ENCODE results near the gene WNT5B.
"Not testable (repeated sequence)": the region's sequence is repeated elsewhere in the genome, so short reads cannot be mapped to it uniquely, and the experiment has no call there.

Gene WNT5B

DNA sequence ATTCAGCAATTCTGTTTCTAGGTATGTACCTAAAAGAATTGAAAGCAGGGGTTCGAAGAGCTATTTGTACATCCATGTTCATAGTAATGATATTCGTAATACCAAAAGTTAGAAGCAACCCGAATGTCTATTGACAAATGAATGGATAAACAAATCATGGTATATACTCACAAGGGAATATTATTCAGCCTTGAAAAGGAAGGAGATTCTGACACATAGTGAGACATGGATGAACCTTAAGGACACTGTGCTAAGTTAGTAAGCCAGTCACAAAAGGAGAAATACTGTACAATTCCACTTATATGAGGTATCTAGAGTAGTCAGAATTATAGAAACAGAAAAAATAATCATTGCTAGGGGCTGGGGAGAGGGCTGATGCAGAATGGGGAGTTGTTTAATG lies 30.3 kb upstream of the WNT5B start:
- DNase-seq (ENCODE audit: low read depth in 2 of 2), result no peak

- not testable (repeated sequence) for DNase-seq (ENCODE audit: low read depth in 2 of 2)
Measured at GRCh38 chr12:1602706-1603105, 26.3 kb upstream of the WNT5B start.

GRCh38 chr12:1603269-1603993 lies 25.6 kb upstream of the WNT5B start:
- no peak for DNase-seq (ENCODE audit: low read depth in 2 of 2)

- no peak for DNase-seq (ENCODE audit: low read depth in 2 of 2)
Measured at GRCh38 chr12:1604464-1604863, 24.6 kb upstream of the WNT5B start.

GRCh38 chr12:1605129-1606020 lies 23.7 kb upstream of the WNT5B start:
- DNase-seq (ENCODE audit: low read depth in 2 of 2), result peak in 1 of 2 donors; percentile 34

DNA sequence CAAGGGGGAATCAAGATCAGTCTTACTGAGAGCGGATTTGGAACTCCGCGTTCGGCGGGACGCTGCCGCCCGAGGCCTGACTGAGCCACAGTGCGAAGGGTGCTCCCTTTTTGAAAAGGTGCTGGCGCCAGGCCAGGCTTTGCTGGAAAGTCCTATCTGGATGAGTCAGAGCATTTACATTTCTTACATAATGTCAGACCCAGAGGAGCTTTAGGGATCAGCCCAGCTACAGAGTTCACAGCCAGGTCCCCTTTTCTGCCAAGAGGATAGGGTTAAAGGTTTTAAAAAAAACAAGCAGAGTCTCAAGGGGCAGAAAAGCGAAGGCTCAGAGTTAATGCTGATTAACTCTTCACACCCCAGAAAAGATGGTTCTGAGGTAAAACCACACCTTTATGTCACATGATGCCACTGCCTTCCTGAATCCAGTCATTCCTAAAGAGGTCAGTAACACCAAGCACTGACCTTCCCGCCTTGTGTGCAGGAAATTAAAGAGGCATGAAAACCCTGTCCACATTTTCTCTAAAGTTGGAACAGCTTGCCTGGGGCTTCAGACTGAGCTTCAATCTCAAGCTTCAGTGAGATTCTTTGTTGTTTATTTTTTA lies 22.9 kb upstream of the WNT5B start:
- DNase-seq (ENCODE audit: low read depth in 2 of 2), result no peak

- DNase-seq (ENCODE audit: low read depth in 2 of 2), result no peak
Measured at GRCh38 chr12:1607940-1608712, 20.9 kb upstream of the WNT5B start.

GRCh38 chr12:1608713-1609119 lies 20.3 kb upstream of the WNT5B start:
- DNase-seq (ENCODE audit: low read depth in 2 of 2), result no peak

- DNase-seq (ENCODE audit: low read depth in 2 of 2), result no peak
Measured at GRCh38 chr12:1610072-1610643, 18.9 kb upstream of the WNT5B start.

GRCh38 chr12:1611803-1612572 lies 17.0 kb upstream of the WNT5B start:
- no peak for DNase-seq (ENCODE audit: low read depth in 2 of 2)

- no peak for DNase-seq (ENCODE audit: low read depth in 2 of 2)
Measured at GRCh38 chr12:1613860-1614259, 15.2 kb upstream of the WNT5B start.

DNA sequence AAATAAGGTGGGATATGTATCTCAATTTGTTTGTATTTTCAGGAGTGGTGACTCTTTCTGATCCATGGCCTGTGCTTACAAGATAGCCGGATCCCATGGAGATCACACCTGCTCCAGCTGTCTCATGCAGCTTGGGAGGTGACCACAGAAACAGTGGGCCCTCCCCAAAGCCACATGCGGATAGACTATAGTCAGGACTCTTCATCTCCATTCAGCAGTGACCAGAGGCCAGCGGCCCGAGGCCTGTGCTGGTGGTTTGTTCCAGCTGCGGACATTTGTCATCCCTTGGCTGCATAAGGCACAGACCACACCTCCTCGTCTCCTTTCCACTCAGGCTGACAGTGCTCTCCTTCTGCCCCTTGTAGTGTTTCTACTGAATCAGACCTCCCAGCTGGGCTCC lies 14.7 kb upstream of the WNT5B start:
- no peak for DNase-seq (ENCODE audit: low read depth in 2 of 2)

GRCh38 chr12:1616233-1617066 lies 12.6 kb upstream of the WNT5B start:
- no peak for DNase-seq (ENCODE audit: low read depth in 2 of 2)

GRCh38 chr12:1618489-1618888 lies 10.5 kb upstream of the WNT5B start:
- DNase-seq (ENCODE audit: low read depth in 2 of 2), result no peak

DNA sequence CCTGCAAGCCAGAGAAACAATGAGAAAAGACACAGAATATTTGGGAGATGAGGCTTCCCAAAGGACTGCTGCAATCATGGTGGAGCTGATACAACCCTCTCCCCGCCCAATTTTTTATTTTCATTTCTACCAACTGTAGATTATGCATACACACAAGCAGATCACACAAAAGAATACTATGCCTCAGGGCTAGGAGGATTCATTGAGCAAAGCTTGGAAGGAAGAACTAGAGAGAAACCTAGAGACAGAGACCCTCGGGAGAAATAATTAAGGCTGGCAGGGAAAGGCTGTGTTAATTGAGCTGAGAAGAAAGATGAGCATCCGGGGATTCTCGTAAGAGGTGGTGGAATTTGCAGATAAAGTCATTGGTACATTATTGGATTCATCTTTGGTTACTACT lies 9.9 kb upstream of the WNT5B start:
- DNase-seq (ENCODE audit: low read depth in 2 of 2), result no peak

DNA sequence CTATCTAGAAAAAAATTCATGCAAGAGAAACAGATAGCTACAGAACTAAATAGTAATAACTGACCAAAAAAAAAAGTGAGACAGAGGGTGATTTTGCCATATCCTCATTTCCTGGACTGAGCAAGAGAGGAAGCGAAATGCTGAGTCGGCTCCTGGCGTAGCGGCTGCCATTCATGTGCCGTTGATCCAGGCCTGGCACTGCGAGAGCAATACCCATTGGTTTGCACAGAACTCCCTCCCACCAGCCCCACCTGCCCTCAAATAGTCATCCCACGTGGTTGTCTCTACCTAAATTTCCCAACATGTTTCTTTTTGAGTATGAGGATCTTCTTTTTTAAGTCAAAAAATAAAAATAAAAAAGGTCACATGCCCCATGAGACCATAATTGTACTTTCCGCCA lies 9.4 kb upstream of the WNT5B start:
- no peak for DNase-seq (ENCODE audit: low read depth in 2 of 2)

GRCh38 chr12:1620092-1620491 lies 8.9 kb upstream of the WNT5B start:
- no peak for DNase-seq (ENCODE audit: low read depth in 2 of 2)

DNA sequence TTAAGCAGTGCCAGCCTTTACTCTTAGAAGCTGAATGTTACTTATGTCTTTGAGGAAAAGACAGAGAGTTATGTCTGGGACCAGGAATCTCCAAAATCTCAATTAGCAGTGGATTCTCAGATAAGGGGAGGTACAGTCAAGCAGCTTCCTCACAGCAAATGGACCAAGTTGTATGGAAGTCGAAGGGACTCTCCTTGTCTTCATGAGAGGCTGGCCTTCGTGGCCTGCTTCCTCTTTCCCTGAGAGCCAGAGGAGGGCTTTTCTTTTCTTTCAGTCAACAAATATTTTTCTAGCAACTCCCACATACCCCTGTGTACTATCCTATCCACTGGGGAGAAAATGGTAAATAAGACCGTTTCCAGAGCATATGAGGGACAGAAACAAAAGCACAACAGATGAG lies 6.6 kb upstream of the WNT5B start:
- no peak for DNase-seq (ENCODE audit: low read depth in 2 of 2)

DNA sequence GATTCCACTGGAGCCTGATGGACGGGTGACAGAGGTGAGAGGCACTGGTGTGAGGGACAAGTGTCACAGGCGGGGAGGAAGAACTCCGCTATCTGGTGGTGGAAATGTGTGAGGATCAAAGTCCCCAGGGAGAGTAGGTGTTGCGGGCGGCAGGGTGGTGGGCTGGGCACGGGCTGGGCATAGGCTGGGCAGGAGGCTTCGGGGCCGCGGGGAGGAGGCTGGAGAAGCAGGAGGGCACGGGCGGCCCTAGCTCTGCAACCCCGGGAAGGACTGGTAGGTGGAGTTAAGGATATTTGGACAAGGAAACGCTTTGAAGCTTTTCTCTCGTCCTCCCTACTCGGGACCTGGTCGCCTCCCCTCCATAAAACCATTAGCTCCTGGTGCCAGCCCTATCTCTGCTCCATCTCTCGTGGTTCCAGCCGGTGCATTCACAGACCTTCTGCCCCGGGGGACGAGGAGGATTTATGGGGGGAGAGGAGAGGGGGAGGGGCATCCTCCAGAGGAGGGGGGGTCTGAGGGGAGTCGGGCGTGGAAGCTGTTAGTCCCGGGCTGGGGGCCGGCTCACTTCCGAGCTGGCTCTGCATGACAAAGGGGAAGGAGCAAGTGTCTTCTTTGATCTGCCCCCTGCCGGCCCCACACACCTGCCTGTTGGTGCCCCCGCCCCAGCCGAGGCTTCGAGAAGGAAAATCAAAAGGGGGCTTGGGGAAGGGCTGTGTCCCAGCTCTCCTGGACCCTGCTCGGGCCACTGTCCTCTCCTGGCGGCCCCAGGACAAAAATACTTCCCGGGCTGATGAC lies 504 bp downstream of the WNT5B start:
- DNase-seq (ENCODE audit: low read depth in 2 of 2), result no peak
